ENCODE data around the gene TOM1L2.
"Not testable (repeated sequence)": the region's sequence is repeated elsewhere in the genome, so short reads cannot be mapped to it uniquely, and the experiment has no call there.

Gene TOM1L2

DNA sequence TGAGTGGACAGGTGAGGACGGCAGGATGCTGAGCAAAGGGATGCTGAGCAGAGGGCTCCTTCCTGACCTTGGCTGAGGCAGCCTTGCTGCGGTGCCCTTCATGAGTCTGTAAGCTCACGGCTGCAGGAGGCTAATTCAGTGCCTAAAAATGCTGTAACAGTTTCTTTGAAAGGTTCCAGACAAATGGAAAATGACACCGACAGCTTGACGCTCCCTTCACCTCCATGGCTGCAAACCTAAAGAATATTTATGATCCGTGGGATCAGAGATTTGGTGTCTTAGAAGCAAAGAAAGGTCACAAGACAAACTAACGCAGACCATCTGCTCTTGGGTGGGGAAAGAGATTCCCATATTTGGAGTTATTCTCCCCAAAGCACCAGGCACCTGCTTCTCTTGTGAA, 28.0 kb downstream of the TOM1L2 start:
- H3K9me3 Mint-ChIP-seq: no peaks in the 10 kb centered on the region
- DNase-seq (ENCODE audit: low spot score in 2 of 2) (no peak), ATAC-seq (replicated peaks; ENCODE audit: extremely low read depth, poor library complexity, severe bottlenecking) (no peak)
- no peak overlapping the region for H3K27ac Mint-ChIP-seq (ENCODE audit: low read depth)
- H3K36me3 Mint-ChIP-seq (ENCODE audit: insufficient read depth): no peaks in the 10 kb centered on the region
- no peak overlapping the region for H3K4me3 Mint-ChIP-seq
- H3K4me1 Mint-ChIP-seq: peaks cover 15% of the 10 kb centered on the region
- H3K27me3 Mint-ChIP-seq: no peaks in the 10 kb centered on the region

DNA sequence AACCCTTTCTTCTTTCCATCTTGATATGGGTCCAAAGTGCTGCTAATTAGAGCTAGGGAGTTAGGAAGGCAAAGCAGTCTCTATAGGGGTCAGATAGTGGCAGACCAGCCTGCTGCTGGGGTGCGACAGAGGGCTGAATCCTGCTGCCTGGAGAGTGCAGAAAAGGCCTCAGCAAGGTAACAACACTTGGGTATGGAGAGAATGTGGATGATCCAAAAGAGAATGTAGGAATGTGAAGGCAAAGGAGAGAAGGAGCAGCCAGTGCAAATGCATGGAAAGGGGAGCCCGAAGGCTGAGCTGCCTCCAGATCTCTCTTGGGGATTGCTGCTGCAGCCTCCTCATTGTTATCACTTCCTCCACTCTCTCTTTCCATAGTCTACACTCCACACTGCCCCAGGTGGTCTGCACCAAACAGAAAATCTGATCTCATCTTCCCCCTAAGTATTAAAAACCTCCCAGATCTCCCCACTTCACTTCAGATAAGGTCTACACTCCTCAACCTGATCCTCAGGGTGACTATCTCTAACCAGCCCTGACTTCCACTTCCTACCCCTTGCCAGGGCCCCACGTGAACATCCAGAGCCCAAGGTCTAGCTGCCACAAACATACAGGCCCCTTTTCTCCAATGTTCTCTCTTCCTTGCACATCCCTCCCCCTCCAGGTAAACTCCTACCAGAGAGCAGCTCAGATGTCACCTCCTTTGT, 28.8 kb downstream of the TOM1L2 start:
- no peak for DNase-seq (ENCODE audit: low spot score in 2 of 2)
- H3K4me3 Mint-ChIP-seq: no peak overlapping the region

DNA sequence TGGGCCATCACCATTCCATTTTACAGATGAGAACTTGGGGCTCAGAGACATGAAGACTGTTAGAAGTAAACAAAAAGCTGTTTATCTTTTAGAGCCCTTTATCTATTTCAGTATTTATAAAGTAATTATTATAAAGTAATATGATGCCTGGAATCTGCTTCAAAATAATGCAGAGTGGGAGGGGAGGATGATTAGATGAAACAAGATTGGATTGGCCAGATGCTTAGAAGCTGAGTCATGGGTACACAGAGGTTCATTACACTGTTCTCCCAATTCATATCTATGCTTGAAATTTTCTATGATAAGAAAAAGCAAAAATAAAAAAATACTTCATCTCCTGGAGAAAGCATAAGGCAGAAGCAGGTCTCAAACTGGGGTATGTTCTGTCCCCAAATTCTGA, 29.4 kb downstream of the TOM1L2 start:
- H3K9me3 Mint-ChIP-seq: no peaks in the 10 kb centered on the region
- ATAC-seq (replicated peaks; ENCODE audit: extremely low read depth, poor library complexity, severe bottlenecking): no peak
- no peak overlapping the region for H3K4me3 Mint-ChIP-seq
- H3K27ac Mint-ChIP-seq (ENCODE audit: low read depth): no peak overlapping the region
- H3K4me1 Mint-ChIP-seq: peaks cover 12% of the 10 kb centered on the region
- no peak for DNase-seq (ENCODE audit: low spot score in 2 of 2)
- H3K36me3 Mint-ChIP-seq (ENCODE audit: insufficient read depth): no peaks in the 10 kb centered on the region
- H3K27me3 Mint-ChIP-seq: no peaks in the 10 kb centered on the region

More for the DNA sequence above, 28.8 kb downstream of the TOM1L2 start:
- H3K9me3 Mint-ChIP-seq: no peaks in the 10 kb centered on the region
- no peaks in the 10 kb centered on the region for H3K27me3 Mint-ChIP-seq
- no peaks in the 10 kb centered on the region for H3K36me3 Mint-ChIP-seq (ENCODE audit: insufficient read depth)
- ATAC-seq (replicated peaks; ENCODE audit: extremely low read depth, poor library complexity, severe bottlenecking): no peak
- H3K27ac Mint-ChIP-seq (ENCODE audit: low read depth): no peak overlapping the region
- peaks cover 12% of the 10 kb centered on the region for H3K4me1 Mint-ChIP-seq

DNA sequence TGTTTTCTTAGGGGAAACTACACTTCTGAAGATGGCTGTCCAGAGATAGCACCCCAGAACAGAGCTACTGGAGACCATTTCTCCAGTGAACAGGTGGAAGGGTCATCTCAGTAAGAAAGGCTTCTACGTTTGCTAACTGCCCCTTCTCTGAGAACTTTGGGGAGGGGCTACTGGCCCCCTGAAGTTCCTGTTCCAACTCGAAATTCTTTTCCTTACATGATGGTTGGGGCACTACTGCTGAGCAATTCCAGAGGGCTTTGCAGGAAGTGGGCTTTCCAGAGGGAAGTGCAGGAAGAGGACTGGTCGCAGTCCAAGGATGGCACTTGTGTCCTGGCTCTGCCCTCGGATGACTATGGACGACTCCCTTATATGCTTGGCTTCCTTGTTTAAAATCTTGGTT, 31.2 kb downstream of the TOM1L2 start:
- Mint-ChIP-seq H3K4me1 (peaks cover 16% of the 10 kb centered on the region), H3K27me3 (no peaks in the 10 kb centered on the region), H3K27ac (ENCODE audit: low read depth) (no peak overlapping the region), H3K36me3 (ENCODE audit: insufficient read depth) (no peaks in the 10 kb centered on the region), H3K9me3 (no peaks in the 10 kb centered on the region), H3K4me3 (no peak overlapping the region)
- no peak for DNase-seq (ENCODE audit: low spot score in 2 of 2)
- ATAC-seq (replicated peaks; ENCODE audit: extremely low read depth, poor library complexity, severe bottlenecking): no peak

DNA sequence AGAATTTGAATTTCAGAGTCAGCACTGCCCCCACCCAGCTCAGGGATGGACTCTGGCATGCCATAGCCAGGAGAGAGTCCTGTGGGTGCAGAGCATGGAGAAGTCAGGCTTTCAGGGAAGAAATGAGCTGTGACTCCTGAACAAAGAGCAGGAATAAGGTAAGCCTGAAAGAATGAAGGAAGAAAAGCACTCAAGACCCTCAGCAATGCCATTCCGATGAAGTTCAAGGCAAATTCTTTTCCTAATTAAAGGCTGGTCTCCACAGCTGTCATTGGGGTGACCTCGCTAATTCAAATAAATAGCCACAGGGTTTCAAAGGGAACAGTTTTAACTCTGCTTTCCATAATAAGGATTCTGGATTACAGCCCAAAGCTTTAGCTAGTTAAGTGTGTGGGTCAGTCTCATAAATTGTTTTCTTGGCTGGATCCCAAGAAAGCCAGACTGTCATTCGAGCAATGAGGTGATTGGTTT, 31.7 kb downstream of the TOM1L2 start:
- Mint-ChIP-seq H3K27me3 (no peaks in the 10 kb centered on the region), H3K9me3 (no peaks in the 10 kb centered on the region), H3K27ac (ENCODE audit: low read depth) (no peak overlapping the region), H3K4me3 (no peak overlapping the region), H3K4me1 (peaks cover 21% of the 10 kb centered on the region), H3K36me3 (ENCODE audit: insufficient read depth) (no peaks in the 10 kb centered on the region)
- DNase-seq (ENCODE audit: low spot score in 2 of 2) (no peak), ATAC-seq (replicated peaks; ENCODE audit: extremely low read depth, poor library complexity, severe bottlenecking) (no peak)

DNA sequence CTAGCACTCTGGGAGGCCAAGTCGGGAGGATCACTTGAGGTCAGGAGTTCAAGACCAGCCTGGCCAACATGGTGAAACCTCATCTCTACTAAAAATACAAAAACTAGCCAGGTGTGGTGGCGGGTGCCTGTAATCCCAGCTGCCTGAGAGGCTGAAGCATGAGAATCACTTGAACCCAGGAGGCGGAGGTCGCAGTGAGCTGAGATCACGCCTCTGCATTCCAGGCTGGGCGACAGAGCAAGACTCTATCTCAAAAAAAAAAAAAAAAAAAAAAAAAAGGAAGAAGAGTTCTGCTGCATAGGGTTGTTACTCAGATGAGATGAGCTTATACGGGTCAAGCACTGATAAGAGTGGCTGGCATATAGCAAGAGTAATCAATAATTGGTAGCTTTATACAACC, 32.3 kb downstream of the TOM1L2 start:
- ATAC-seq (replicated peaks; ENCODE audit: extremely low read depth, poor library complexity, severe bottlenecking); H3K9me3 Mint-ChIP-seq; DNase-seq (ENCODE audit: low spot score in 2 of 2); H3K4me3 Mint-ChIP-seq; H3K27ac Mint-ChIP-seq (ENCODE audit: low read depth); H3K27me3 Mint-ChIP-seq; H3K36me3 Mint-ChIP-seq (ENCODE audit: insufficient read depth): not testable (repeated sequence)
- H3K4me1 Mint-ChIP-seq: peaks cover 26% of the 10 kb centered on the region

DNA sequence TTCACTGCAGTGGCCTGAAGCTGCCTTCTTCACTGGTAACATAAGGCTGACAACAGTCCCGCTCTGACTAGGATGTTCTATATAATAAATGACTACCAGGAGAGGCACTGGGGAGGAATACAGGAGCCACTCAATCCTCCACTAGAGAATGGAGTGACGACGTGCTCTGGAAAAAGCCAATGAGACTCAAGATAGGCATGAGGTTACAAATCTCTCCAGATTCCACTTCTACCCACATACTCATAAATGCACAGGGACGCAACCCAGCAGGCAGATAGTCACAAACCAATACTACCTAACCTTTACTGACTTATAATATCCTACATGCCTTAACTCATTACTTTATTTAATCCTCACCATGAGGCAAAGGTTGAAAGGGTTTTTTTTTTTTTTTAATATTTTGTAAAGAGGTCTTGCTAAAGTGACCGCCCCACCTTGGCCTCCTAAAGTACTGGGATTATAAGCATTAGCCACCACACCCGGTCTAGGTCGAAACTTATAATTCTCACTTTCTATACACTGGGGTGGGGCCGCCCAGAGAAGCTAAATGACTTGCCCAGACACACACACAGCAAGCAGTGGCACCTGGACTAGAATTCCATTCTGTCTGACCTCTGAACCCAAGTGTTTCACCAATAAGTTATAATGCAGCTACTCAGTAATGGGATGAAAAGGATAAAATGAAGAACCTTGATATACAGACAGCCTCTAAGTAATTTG, 33.7 kb downstream of the TOM1L2 start:
- Mint-ChIP-seq H3K4me3 (no peak overlapping the region), H3K9me3 (no peaks in the 10 kb centered on the region), H3K4me1 (peaks cover 22% of the 10 kb centered on the region), H3K36me3 (ENCODE audit: insufficient read depth) (no peaks in the 10 kb centered on the region), H3K27ac (ENCODE audit: low read depth) (no peak overlapping the region), H3K27me3 (no peaks in the 10 kb centered on the region)
- ATAC-seq (replicated peaks; ENCODE audit: extremely low read depth, poor library complexity, severe bottlenecking) (no peak), DNase-seq (ENCODE audit: low spot score in 2 of 2) (no peak)

DNA sequence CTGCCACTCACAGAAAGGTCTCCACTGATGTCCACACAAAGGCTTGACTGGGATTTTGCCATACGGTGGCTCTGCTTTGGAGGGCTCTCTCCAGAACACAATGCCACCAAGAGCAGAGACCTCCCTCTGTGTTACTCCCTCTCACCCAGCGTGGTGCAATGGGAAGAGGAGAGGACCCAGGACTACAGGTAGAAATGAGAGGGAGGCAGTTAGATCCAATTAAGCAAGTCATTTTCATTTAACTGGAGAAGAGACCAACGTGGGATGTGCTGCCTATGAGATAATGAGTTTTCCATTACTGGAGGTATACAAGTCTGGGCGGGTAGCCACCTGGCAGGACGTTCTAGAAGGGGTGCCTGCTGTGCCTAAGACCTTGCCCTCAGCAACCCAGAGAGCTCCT, 34.2 kb downstream of the TOM1L2 start:
- no peak for ATAC-seq (replicated peaks; ENCODE audit: extremely low read depth, poor library complexity, severe bottlenecking)
- no peaks in the 10 kb centered on the region for H3K36me3 Mint-ChIP-seq (ENCODE audit: insufficient read depth)
- peaks cover 17% of the 10 kb centered on the region for H3K4me1 Mint-ChIP-seq
- H3K27ac Mint-ChIP-seq (ENCODE audit: low read depth): no peak overlapping the region
- no peaks in the 10 kb centered on the region for H3K27me3 Mint-ChIP-seq
- no peak for DNase-seq (ENCODE audit: low spot score in 2 of 2)
- no peaks in the 10 kb centered on the region for H3K9me3 Mint-ChIP-seq
- no peak overlapping the region for H3K4me3 Mint-ChIP-seq

DNA sequence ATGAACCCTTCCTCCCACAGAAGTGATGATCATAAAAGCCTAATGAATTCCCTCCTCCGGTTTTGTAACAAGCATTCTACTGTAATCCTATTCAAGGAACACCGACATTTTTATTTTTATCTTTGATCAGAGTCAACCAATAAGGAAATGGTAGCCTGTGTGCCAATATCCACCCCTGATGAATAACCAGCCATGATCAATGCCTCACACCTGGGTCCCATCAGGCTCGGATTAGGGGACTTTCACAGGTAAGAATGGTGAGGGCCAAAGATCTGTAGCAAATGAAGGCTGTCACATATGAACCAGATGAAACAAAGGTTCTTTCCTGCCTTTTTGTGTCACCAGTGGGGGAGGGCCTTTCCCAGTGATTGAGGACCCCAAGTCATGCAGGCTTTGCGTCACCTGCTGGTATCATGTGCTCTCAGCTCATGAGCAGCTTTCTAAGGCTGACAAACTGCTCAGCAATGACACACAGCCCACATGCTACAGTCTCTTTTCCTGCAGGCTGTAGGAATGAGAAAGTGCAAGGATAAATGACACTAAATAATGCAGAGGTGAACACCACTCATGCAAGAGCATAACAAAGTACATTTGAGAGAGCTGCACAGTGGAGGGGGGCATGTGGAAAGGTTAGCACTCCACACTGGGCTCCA, 34.9 kb downstream of the TOM1L2 start:
- Mint-ChIP-seq H3K27me3 (no peaks in the 10 kb centered on the region), H3K4me1 (peaks cover 17% of the 10 kb centered on the region), H3K27ac (ENCODE audit: low read depth) (no peak overlapping the region), H3K4me3 (no peak overlapping the region), H3K9me3 (no peaks in the 10 kb centered on the region), H3K36me3 (ENCODE audit: insufficient read depth) (no peaks in the 10 kb centered on the region)
- DNase-seq (ENCODE audit: low spot score in 2 of 2): no peak
- ATAC-seq (replicated peaks; ENCODE audit: extremely low read depth, poor library complexity, severe bottlenecking): no peak

DNA sequence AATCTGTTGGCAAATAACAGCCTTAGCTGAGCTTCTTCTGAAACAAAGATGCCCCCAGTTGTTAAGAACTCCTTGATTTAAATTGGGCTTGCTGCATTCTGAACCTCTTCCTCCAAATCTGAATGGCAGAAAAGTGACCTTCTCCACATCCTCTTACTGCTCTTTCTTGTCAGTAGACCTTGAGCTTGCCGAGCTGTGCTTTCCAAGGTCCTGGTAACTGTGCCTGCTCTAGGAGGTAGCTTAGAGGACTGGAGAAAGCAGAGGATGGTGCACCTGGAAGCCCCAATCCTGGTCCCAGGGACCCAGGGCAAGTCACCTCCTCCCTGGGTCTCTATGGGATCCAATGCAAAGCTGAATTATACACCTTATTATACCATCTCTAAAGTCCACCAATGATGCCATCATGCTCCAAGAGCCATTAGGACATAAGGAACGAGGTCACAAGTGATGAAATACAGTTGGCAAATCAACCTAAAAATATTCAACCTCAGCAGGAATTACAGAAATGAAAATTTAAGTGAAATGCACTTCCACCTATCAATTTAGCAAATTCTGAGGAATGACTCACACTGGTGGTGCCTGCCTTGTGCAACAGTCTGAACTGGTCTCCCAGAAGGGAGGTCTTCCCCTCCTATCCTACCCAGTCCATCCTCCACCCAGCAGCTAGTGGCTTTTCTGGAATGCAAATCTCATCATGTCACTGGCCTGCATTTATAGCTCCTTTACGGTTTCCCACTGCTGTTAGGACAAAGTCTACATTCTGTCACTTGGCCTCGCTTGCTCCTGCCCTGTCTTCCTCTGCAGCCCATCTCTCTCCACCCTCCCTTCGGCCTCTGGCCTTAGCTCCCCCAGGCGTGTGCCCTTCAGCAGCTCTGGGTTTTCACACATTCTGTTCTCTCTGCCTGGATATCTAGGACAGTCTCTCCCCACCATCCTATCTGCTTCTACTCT, 36.6 kb downstream of the TOM1L2 start:
- peak overlapping the region; percentile 72 for H3K27ac Mint-ChIP-seq (ENCODE audit: low read depth)
- ATAC-seq (replicated peaks; ENCODE audit: extremely low read depth, poor library complexity, severe bottlenecking) (no peak), DNase-seq (ENCODE audit: low spot score in 2 of 2) (no peak)
- H3K4me1 Mint-ChIP-seq: peaks cover 21% of the 10 kb centered on the region
- H3K9me3 Mint-ChIP-seq: no peaks in the 10 kb centered on the region
- no peaks in the 10 kb centered on the region for H3K27me3 Mint-ChIP-seq
- H3K4me3 Mint-ChIP-seq: peak overlapping the region; percentile 3
- H3K36me3 Mint-ChIP-seq (ENCODE audit: insufficient read depth): no peaks in the 10 kb centered on the region

DNA sequence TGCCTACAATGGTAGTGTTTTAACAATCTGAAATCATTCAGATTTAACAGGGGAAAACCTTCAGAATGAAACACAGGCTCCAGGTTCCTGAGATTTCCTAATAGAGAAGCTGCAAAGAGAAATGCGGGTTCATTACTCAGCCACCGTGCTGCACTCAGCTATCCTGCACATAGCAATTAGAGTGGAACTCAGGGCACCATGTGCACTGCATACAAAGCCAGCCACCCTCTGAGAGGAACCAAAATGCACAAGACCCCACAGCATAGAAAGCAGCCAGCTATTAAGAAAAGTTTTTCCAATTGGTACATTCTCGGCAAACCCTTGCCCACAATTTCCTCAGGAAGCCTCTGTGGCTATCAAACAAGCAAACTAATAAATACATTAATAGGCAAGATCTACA, 37.4 kb downstream of the TOM1L2 start:
- no peaks in the 10 kb centered on the region for H3K27me3 Mint-ChIP-seq
- peaks cover 23% of the 10 kb centered on the region for H3K4me1 Mint-ChIP-seq
- DNase-seq (ENCODE audit: low spot score in 2 of 2): no peak
- no peaks in the 10 kb centered on the region for H3K9me3 Mint-ChIP-seq
- H3K27ac Mint-ChIP-seq (ENCODE audit: low read depth): no peak overlapping the region
- ATAC-seq (replicated peaks; ENCODE audit: extremely low read depth, poor library complexity, severe bottlenecking): no peak
- no peak overlapping the region for H3K4me3 Mint-ChIP-seq
- H3K36me3 Mint-ChIP-seq (ENCODE audit: insufficient read depth): no peaks in the 10 kb centered on the region

DNA sequence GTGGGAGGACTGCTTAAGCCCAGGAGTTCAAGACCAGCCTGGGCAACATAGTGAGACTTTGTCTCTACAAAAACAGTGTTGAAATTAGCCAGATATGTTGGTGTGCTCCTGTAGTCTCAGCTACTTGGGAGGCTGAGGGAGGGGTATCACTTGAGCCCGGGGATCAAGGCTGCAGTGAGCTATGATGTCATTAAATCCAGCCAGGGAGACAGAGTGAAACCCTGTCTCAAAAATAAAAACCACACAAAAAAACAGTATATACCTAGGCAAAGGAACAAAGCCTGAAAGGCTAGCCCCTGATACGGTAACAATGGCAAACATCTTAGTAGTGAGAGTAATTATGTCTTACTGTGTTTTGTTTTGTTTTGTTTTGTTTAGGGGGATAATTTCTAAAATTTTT, 38.0 kb downstream of the TOM1L2 start:
- Mint-ChIP-seq H3K27ac (ENCODE audit: low read depth) (no peak overlapping the region), H3K4me1 (peaks cover 26% of the 10 kb centered on the region), H3K9me3 (no peaks in the 10 kb centered on the region), H3K36me3 (ENCODE audit: insufficient read depth) (no peaks in the 10 kb centered on the region), H3K4me3 (no peak overlapping the region), H3K27me3 (no peaks in the 10 kb centered on the region)
- ATAC-seq (replicated peaks; ENCODE audit: extremely low read depth, poor library complexity, severe bottlenecking) (no peak), DNase-seq (ENCODE audit: low spot score in 2 of 2) (no peak)

All from central memory CD8-positive, alpha-beta T cell (primary cell).